Measurements from ENCODE around the gene B3GAT3.
A peak's percentile ranks its signal among the peaks of the same experiment; 100 is the strongest.
"Not testable (repeated sequence)": the region's sequence is repeated elsewhere in the genome, so short reads cannot be mapped to it uniquely, and the experiment has no call there.

The B3GAT3 gene

DNA sequence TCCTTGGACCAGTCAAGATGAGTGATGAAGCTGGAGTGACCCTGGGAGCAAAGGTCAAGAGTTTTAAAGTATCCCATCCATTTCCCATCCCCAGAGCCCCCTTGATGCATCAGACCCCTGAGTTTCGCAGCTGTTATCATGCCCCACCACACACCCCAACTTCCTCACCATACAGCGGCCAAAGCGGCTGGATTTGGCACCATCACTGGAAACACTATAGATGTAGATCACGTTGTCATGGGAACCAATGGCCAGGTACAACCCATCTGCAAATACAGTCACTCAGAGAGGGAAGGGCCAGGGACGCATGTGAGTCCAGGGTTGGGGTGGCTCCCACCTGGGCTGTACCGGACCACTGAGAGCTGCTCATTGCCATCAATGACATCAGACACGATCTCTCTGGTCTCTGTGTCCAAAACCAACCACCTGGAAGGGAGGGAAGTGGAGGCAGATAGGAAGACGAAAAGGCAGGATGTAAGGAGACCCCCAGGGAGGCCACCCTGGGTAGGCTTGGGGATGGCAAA is 17.9 kb downstream of the B3GAT3 start:
- DNase-seq, result no peak

DNA sequence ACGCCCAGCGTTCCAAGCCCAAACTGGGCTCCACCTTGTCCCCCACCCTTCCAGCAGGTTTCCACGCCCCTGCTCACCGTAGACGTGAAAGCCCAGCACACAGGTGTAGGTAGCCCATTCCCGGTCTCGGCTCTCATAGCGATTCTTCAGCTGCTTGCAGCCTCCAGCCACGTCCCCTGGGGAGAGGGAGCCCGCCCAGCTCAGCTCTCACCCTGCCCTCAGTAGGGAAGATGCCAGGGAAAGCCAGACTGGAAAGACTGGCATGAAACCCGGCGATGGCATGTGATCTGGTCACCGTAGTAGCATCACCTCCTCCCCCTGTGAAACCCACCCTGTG is 18.7 kb downstream of the B3GAT3 start:
- no peak for DNase-seq

- DNase-seq, result no peak
Measured at GRCh38 chr11:62602141-62603071, 19.4 kb downstream of the B3GAT3 start.

- DNase-seq, result peak; percentile 100
Measured at GRCh38 chr11:62601372-62602140, 20.2 kb downstream of the B3GAT3 start, which contains the start of gene MTA2. Gene MTA2 (minus strand): TSS chr11:62601865. CDS start chr11:62601450, 415 bp downstream.

GRCh38 chr11:62601122-62601371 is 20.7 kb downstream of the B3GAT3 start:
- DNase-seq, result no peak

DNA sequence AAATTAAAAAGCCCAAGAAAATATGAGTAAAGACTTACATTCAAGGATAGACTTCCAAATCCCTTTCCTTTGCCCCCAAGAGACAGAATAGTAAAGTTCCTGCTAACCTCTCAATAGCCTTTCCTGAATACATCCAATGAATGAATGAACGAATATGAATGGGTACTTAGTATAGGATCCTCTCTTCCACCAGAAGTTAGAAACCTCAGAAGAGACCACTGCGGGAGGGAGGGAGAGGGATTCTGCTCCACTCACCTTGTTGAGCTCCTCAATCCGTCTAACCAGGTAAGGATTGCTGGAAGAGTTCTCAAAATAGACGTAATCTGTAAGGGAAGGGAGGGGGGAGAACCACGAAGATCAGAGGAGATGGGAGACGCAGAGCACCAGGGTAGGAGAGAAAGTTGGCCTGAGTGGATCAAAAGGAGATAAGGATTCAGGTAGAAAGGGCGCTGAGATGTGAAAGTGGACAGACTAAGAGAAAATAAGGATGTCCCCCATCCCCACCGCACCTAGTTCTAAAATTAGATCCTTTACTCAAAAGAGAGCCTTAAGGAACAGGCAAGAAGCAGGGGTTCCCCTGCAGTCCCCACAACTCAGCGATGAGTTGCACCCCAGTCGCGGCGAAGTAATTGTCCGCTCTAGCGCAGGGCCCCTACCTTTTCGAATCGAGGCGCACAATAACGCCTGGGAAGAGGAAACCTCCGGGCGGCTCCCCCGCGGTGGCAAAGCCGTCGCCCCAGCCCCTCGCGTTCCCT is 21.2 kb downstream of the B3GAT3 start:
- DNase-seq, result peak; percentile 40

- DNase-seq, result no peak
Measured at GRCh38 chr11:62599901-62600300, 21.9 kb downstream of the B3GAT3 start.

DNA sequence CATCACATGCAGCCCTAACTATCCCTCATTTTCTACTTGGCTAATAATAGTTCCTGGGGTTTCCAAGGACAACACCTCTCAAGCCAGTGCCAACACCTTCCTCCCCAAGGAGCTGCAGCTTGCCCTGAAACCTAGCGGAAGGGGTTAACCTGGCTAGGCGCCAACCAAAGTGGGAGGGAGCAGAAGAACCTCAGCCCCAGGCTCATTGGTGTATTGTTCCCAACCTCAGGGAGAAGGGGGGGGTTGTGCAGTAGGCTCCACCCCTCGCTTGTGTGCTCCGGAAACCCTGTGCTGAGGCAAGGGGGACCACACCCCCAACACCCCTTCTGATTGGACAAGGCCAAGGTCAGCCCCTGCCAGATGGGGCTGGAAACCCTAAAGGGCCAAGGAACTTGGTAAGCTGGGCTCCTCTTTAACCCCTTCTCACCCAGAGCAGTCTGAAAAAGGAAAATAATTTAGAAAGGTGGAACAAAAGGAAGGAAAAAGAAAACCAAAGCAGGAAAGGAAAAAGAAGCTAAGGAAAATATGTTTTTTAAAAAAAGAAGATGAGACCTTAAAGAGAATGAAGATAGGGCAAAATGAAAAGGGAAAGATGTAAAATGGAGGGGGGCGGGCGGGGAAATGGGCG is 22.6 kb downstream of the B3GAT3 start:
- peak; percentile 97 for DNase-seq

DNA sequence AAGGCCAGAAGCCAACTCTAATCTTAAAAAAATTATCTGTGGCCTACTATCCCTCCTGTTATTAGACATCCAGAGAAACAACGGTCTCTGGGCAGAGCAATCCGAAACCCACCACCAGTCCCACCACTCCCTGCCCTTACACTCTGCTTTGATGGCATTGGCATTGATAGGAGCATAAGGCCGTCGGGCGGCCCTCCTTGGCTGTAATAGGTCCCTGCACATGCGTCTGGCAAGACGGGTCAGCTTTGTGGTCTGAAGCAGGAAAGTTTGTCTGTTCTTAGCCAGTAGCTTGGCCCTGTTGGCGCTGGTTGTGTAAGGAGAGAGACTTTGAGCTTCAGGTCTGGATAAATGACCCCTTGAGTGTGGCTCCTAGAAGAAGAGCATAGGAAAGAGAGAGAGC is 26.7 kb downstream of the B3GAT3 start:
- no peak for DNase-seq

DNA sequence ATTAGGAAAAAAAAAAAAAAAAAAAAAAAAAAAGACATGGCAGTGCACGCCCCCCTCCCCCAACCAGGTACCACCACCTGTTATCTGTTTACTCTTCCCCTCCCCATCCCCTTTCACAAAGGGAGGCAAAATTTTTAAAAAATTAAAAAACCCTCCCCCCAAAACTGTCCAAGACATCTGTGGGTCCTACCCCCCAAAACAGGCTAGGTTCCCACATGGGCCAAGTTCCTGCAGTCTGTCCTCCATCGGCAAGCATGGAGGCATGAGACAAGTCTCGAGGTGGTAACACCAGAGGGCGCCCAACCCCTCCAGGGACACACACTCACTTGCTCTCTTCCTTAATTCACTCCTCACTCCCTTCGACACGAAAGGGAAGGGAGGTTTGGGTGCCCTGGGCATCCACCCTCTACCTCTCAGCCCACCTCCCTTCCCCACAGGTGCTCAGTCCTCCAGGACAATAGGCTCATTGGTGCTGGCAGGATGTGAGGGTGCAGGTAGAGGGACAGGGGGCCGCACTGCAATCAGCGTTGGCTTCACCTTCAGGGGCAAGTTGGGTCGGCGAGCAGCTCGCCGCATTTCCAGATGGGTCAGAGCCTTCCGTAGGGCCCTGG is 28.2 kb downstream of the B3GAT3 start:
- peak; percentile 81 for DNase-seq

DNA sequence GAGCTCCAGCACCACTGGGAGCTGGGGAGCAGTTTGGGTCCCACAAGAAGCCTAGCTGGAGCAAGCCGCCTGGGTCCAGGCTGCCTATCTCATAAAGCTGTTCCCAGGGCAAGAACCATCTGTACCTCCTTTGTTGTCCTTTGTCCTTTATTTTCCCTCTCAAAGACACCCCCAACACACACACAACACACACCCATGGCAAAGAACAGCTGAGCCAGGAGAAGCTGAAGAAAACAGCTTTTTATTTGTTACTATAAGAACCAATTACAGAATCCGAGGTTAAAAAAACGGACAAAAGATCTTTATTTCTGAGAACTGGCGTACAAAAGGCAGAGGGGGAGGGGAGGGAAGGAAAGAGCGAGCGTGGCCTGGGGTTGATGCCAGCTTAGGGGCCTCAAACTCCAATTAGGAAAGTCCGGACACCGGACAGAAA is 28.8 kb downstream of the B3GAT3 start:
- no peak for DNase-seq

- no peak for DNase-seq
Measured at GRCh38 chr11:62592146-62592815, 29.5 kb downstream of the B3GAT3 start.

- peak; percentile 100 for DNase-seq
Measured at GRCh38 chr11:62591448-62592145, 30.2 kb downstream of the B3GAT3 start, which contains the start of gene TUT1. Gene TUT1 (minus strand): TSS chr11:62591523. CDS start chr11:62591485, 38 bp downstream.

DNA sequence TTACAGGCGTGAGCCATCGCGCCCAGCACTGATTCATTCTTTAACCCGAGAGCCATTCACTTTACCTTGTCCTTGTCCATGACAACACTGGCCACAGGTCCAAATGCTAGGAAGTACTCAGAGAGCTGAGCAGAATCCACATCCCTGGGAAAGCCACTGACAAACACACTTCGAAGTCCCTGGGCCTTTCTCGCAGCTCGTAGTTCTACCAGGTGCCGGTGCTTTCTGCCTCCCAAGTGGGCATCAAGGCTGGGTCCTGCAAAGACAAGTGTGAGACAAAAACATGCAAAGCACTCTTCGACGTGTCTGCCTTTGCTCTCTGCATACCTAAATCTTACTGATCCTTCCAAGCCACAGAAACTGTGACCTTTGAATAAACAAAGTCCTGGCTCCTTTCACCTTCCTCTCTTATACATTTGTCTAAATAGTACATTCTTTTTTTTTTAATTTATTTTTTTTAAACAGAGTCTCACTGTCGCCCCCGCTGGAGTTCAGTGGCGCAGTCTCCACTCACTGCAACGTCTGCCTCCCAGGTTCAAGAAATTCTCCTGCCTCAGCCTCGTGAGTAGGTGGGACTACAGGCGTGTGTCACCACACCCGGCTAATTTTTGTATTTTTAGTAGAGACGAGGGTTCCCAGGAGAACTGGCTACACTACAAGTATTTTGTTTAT is 32.7 kb downstream of the B3GAT3 start:
- no peak for DNase-seq

- DNase-seq, result not testable (repeated sequence)
Measured at GRCh38 chr11:62585356-62585755, 36.4 kb downstream of the B3GAT3 start.

DNA sequence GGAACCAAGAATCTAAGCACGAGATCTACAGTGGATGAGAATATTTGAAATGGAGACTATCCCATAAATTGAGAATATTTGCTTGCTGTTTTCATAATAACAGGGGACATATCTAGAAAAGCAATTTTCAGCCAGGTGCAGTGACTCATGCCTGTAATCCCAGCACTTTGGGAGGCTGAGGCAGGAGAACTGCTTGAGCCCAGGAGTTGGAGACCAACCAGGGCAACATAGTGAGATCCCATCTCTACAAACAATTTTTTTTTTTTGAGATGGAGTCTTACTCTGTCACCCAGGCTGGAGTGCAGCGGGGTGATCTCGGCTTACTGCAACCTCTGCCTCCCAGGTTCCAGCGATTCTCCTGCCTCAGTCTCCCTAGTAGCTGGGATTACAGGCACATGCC is 40.1 kb downstream of the B3GAT3 start:
- not testable (repeated sequence) for DNase-seq

GRCh38 chr11:62580959-62581715 is 40.6 kb downstream of the B3GAT3 start:
- DNase-seq, result no peak

DNA sequence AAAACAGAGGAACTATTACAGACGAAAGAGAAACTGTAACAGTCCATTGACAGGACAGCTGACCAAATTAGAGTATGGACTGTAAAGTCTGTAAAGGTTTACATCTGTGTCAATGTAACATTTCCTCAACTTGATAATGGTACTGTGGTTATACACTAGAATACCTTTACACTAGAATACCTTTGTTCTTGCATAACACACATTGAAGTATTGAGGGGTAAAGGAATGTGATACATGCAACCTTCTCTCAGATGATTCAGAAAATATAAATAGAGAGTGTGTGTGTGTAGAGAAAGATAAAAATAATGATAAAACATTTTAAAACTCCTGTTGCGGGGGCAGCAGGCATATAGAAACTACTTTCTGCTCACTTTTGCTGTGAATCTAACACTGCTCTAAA is 42.5 kb downstream of the B3GAT3 start:
- DNase-seq, result no peak

DNA sequence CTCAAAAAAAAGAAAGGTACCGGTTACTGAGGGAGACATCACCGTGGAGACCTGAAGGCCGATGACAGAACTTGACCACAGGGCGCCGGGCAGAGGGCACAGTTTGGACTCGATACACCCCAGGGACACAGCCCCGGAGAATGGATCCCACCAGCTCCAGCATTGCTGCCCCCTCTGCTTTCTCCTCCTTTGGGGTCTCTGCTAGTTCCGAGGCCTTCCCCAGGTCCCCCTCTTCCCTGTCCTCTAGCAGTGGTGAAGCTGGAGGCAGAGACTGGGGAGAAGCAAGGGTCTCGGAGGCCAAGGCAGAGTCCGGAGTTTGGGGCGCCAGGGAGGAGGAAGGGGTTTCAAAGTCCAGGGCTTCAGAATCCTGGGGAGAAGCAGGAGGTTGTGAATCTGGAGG is 43.2 kb downstream of the B3GAT3 start:
- no peak for DNase-seq

Measured in eye (tissue), 1 donor.